GM23248 (cell line): ENCODE measurements around the gene POMT1.

Experiments
- EZH2 ChIP-seq: fragments of 200-600 bp; sonication (generic); IDR thresholded peaks from 2 replicates; pipeline ENCODE4 v1.6.1; 2018; ENCODE audit warnings: antibody characterized with exemption, mild to moderate bottlenecking; ENCODE audit not compliant: insufficient read depth, poor library complexity, severe bottlenecking
- EZH2phosphoT487 ChIP-seq: fragments of 200-600 bp; sonication (generic); IDR thresholded peaks from 2 replicates; pipeline ENCODE4 v1.6.1; 2018; ENCODE audit warnings: antibody characterized with exemption, moderate library complexity, mild to moderate bottlenecking, low read depth; ENCODE audit not compliant: insufficient read depth

DNA sequence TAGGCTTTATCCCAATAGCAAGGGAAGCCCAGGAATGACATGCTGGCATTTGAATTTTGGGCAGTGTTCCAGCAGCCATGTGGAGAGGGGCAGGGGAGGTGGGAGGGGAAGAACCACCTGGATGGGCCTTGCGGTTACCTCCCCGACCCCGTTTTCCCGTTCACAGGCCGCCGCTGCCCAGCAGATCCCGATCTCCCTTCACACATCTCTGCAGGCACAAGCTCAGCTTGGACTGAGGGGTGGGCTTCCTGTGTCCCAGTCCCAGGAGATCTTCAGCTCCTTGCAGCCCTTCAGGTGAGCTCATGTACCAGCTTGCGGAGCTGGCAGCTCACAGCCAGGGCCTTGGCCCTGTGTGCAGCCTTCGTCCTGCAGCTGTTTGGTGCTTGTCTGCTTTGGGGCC lies 15.7 kb upstream of the POMT1 start:
- TF ChIP-seq EZH2phosphoT487 (no peak), EZH2 (no peak)
